ENCODE measurements around the gene ARID4B. TPM values are rescaled to one million over a fixed set of nuclear protein-coding genes. Genes with fewer than 3 reads are reported as not detected.
A peak's percentile ranks its signal among the peaks of the same experiment; 100 is the strongest.

ARID4B gene
- polyA plus RNA-seq, 4 donors = 10.3 to 26.6 (median 12.6) TPM

GRCh38 chr1:235341334-235341733 is 13.4 kb upstream of the ARID4B start:
- Histone ChIP-seq H3K9me3 (ENCODE audit: control insufficient read depth in 2 of 2, insufficient read depth in 1 of 2, low read depth in 1 of 2, low read length in 1 of 2) (no peaks in the 10 kb centered on the region), H3K27ac (ENCODE audit: low read depth in 1 of 3, low read length in 2 of 3) (no peak overlapping the region), H3K4me3 (ENCODE audit: low read depth in 1 of 3, low read length in 3 of 3) (no peak overlapping the region), H3K36me3 (ENCODE audit: control insufficient read depth in 3 of 3, insufficient read depth in 2 of 3, low read depth in 1 of 3, low read length in 3 of 3) (peaks cover 4 to 41% (median 9%) of the 10 kb centered on the region in 3 donors), H3K4me1 (ENCODE audit: control insufficient read depth in 3 of 3, insufficient read depth in 2 of 3, low read depth in 1 of 3, low read length in 2 of 3) (peaks cover 0 to 10% (median 3%) of the 10 kb centered on the region in 3 donors), H3K27me3 (ENCODE audit: control insufficient read depth in 3 of 3, insufficient read depth in 3 of 3, low read length in 3 of 3) (no peaks in the 10 kb centered on the region)
- no peak for DNase-seq
- FAIRE-seq = no peak
- 58 to 82% (median 70%) methylated on average over 1 of the region's 1 CpG for WGBS, 3 donors

GRCh38 chr1:235339746-235340145 is 11.8 kb upstream of the ARID4B start:
- H3K9me3 ChIP-seq (ENCODE audit: control insufficient read depth in 2 of 2, insufficient read depth in 1 of 2, low read depth in 1 of 2, low read length in 1 of 2) = no peaks in the 10 kb centered on the region
- WGBS, 3 donors = 82 to 85% (median 83%) methylated on average over 8 of the region's 8 CpGs
- FAIRE-seq (no peak), DNase-seq (no peak)
- H3K4me3 ChIP-seq (ENCODE audit: low read depth in 1 of 3, low read length in 3 of 3) = no peak overlapping the region
- H3K27me3 ChIP-seq (ENCODE audit: control insufficient read depth in 3 of 3, insufficient read depth in 3 of 3, low read length in 3 of 3) = no peaks in the 10 kb centered on the region
- no peak overlapping the region for H3K27ac ChIP-seq (ENCODE audit: low read depth in 1 of 3, low read length in 2 of 3)
- peaks cover 0 to 11% (median 3%) of the 10 kb centered on the region in 3 donors for H3K4me1 ChIP-seq (ENCODE audit: control insufficient read depth in 3 of 3, insufficient read depth in 2 of 3, low read depth in 1 of 3, low read length in 2 of 3)
- H3K36me3 ChIP-seq (ENCODE audit: control insufficient read depth in 3 of 3, insufficient read depth in 2 of 3, low read depth in 1 of 3, low read length in 3 of 3) = peaks cover 4 to 42% (median 9%) of the 10 kb centered on the region in 3 donors

- WGBS, 3 donors = 17 to 55% (median 25%) methylated on average over 4 of the region's 4 CpGs
- H3K4me1 ChIP-seq (ENCODE audit: control insufficient read depth in 3 of 3, insufficient read depth in 2 of 3, low read depth in 1 of 3, low read length in 2 of 3) = peaks cover 0 to 14% (median 5%) of the 10 kb centered on the region in 3 donors
- no peak overlapping the region for H3K4me3 ChIP-seq (ENCODE audit: low read depth in 1 of 3, low read length in 3 of 3)
- H3K27me3 ChIP-seq (ENCODE audit: control insufficient read depth in 3 of 3, insufficient read depth in 3 of 3, low read length in 3 of 3) = no peaks in the 10 kb centered on the region
- H3K36me3 ChIP-seq (ENCODE audit: control insufficient read depth in 3 of 3, insufficient read depth in 2 of 3, low read depth in 1 of 3, low read length in 3 of 3) = peaks cover under 1 to 34% (median 3%) of the 10 kb centered on the region in 3 donors
- no peak for FAIRE-seq
- peak overlapping the region; percentile 1 to 80 (median 37) for H3K27ac ChIP-seq (ENCODE audit: low read depth in 1 of 3, low read length in 2 of 3)
- peak; percentile 74 to 85 for DNase-seq
- no peaks in the 10 kb centered on the region for H3K9me3 ChIP-seq (ENCODE audit: control insufficient read depth in 2 of 2, insufficient read depth in 1 of 2, low read depth in 1 of 2, low read length in 1 of 2)
Measured at GRCh38 chr1:235336903-235337302, 8.9 kb upstream of the ARID4B start.

GRCh38 chr1:235331401-235331800 is 3.4 kb upstream of the ARID4B start:
- no peak for FAIRE-seq

GRCh38 chr1:235330918-235331285 is 2.9 kb upstream of the ARID4B start:
- FAIRE-seq = no peak
- Histone ChIP-seq H3K4me3 (ENCODE audit: low read depth in 1 of 3, low read length in 3 of 3) (no peak overlapping the region), H3K4me1 (ENCODE audit: control insufficient read depth in 3 of 3, insufficient read depth in 2 of 3, low read depth in 1 of 3, low read length in 2 of 3) (peaks cover 1 to 11% (median 6%) of the 10 kb centered on the region in 3 donors), H3K9me3 (ENCODE audit: control insufficient read depth in 2 of 2, insufficient read depth in 1 of 2, low read depth in 1 of 2, low read length in 1 of 2) (no peaks in the 10 kb centered on the region), H3K27ac (ENCODE audit: low read depth in 1 of 3, low read length in 2 of 3) (no peak overlapping the region), H3K36me3 (ENCODE audit: control insufficient read depth in 3 of 3, insufficient read depth in 2 of 3, low read depth in 1 of 3, low read length in 3 of 3) (peaks cover 0 to 1% (median 0%) of the 10 kb centered on the region in 3 donors), H3K27me3 (ENCODE audit: control insufficient read depth in 3 of 3, insufficient read depth in 3 of 3, low read length in 3 of 3) (no peaks in the 10 kb centered on the region)
- WGBS, 3 donors = 54 to 72% (median 65%) methylated on average over 5 of the region's 5 CpGs
- no peak for DNase-seq

More at GRCh38 chr1:235331401-235331800, 3.4 kb upstream of the ARID4B start:
- Histone ChIP-seq H3K27ac (ENCODE audit: low read depth in 1 of 3, low read length in 2 of 3) (no peak overlapping the region), H3K4me1 (ENCODE audit: control insufficient read depth in 3 of 3, insufficient read depth in 2 of 3, low read depth in 1 of 3, low read length in 2 of 3) (peaks cover 1 to 12% (median 6%) of the 10 kb centered on the region in 3 donors), H3K9me3 (ENCODE audit: control insufficient read depth in 2 of 2, insufficient read depth in 1 of 2, low read depth in 1 of 2, low read length in 1 of 2) (no peaks in the 10 kb centered on the region), H3K27me3 (ENCODE audit: control insufficient read depth in 3 of 3, insufficient read depth in 3 of 3, low read length in 3 of 3) (no peaks in the 10 kb centered on the region), H3K36me3 (ENCODE audit: control insufficient read depth in 3 of 3, insufficient read depth in 2 of 3, low read depth in 1 of 3, low read length in 3 of 3) (peaks cover 0 to 6% (median 0%) of the 10 kb centered on the region in 3 donors), H3K4me3 (ENCODE audit: low read depth in 1 of 3, low read length in 3 of 3) (no peak overlapping the region)
- no peak for DNase-seq
- 18 to 42% (median 37%) methylated on average over 3 of the region's 3 CpGs for WGBS, 3 donors

- peak overlapping the region; percentile 45 to 68 (median 66) for H3K4me3 ChIP-seq (ENCODE audit: low read depth in 1 of 3, low read length in 3 of 3)
- 0 to 2% (median 2%) methylated on average over 24 of the region's 24 CpGs for WGBS, 3 donors
- peaks cover 0 to 2% (median 0%) of the 10 kb centered on the region in 3 donors for H3K36me3 ChIP-seq (ENCODE audit: control insufficient read depth in 3 of 3, insufficient read depth in 2 of 3, low read depth in 1 of 3, low read length in 3 of 3)
- no peaks in the 10 kb centered on the region for H3K27me3 ChIP-seq (ENCODE audit: control insufficient read depth in 3 of 3, insufficient read depth in 3 of 3, low read length in 3 of 3)
- peak overlapping the region; percentile 89 to 100 (median 98) for H3K27ac ChIP-seq (ENCODE audit: low read depth in 1 of 3, low read length in 2 of 3)
- DNase-seq (peak in 1 of 2 donors; percentile 67), FAIRE-seq (no peak)
- no peaks in the 10 kb centered on the region for H3K9me3 ChIP-seq (ENCODE audit: control insufficient read depth in 2 of 2, insufficient read depth in 1 of 2, low read depth in 1 of 2, low read length in 1 of 2)
- peaks cover 1 to 13% (median 6%) of the 10 kb centered on the region in 3 donors for H3K4me1 ChIP-seq (ENCODE audit: control insufficient read depth in 3 of 3, insufficient read depth in 2 of 3, low read depth in 1 of 3, low read length in 2 of 3)
Measured at GRCh38 chr1:235329139-235329902, 1.3 kb upstream of the ARID4B start.

GRCh38 chr1:235328271-235329138 is 526 bp upstream of the ARID4B start, which contains the start of gene GGPS1:
Gene GGPS1 (plus strand): TSS chr1:235328570. CDS start chr1:235335265, 6,695 bp downstream.
- Histone ChIP-seq H3K27ac (ENCODE audit: low read depth in 1 of 3, low read length in 2 of 3) (peak within 1 kb of the TSS; percentile 89 to 100 (median 98)), H3K4me3 (ENCODE audit: low read depth in 1 of 3, low read length in 3 of 3) (peak within 1 kb of the TSS; percentile 93 to 100 (median 99)), H3K4me1 (ENCODE audit: control insufficient read depth in 3 of 3, insufficient read depth in 2 of 3, low read depth in 1 of 3, low read length in 2 of 3) (peaks cover 1 to 10% (median 5%) of the 10 kb centered on the region in 3 donors), H3K36me3 (ENCODE audit: control insufficient read depth in 3 of 3, insufficient read depth in 2 of 3, low read depth in 1 of 3, low read length in 3 of 3) (peaks cover 0 to 6% (median 0%) of the 10 kb centered on the region in 3 donors), H3K27me3 (ENCODE audit: control insufficient read depth in 3 of 3, insufficient read depth in 3 of 3, low read length in 3 of 3) (no peaks in the 10 kb centered on the region), H3K9me3 (ENCODE audit: control insufficient read depth in 2 of 2, insufficient read depth in 1 of 2, low read depth in 1 of 2, low read length in 1 of 2) (no peaks in the 10 kb centered on the region)
- WGBS, 3 donors = 0% methylated on average over 52 to 54 of the region's 54 CpGs
- peak; percentile 99 to 100 for DNase-seq
- FAIRE-seq = no peak

All from small intestine (tissue), 7 donors.